Neural progenitor cell (in vitro differentiated cells): Measurements from ENCODE around the gene SLC9C1.

Experiments
- CTCF ChIP-seq: fragments of 200-600 bp; sonication (generic); IDR thresholded peaks from 2 replicates; pipeline ENCODE4 v1.5.1; 2017; ENCODE audit warnings: antibody characterized with exemption, mild to moderate bottlenecking
- EZH2 ChIP-seq: fragments of 200-600 bp; sonication (generic); IDR thresholded peaks from 2 replicates; pipeline ENCODE4 v1.6.1; 2017; ENCODE audit warnings: antibody characterized with exemption, mild to moderate bottlenecking, moderate library complexity
- EZH2phosphoT487 ChIP-seq: fragments of 200-600 bp; sonication (generic); IDR thresholded peaks from 2 replicates; pipeline ENCODE4 v1.6.1; 2017; ENCODE audit warnings: antibody characterized with exemption

GRCh38 chr3:112306825-112307224 is 12.8 kb upstream of the SLC9C1 start:
- no peak for TF ChIP-seq EZH2
- TF ChIP-seq CTCF = no peak
- TF ChIP-seq EZH2phosphoT487 = no peak
